Kidney (tissue), 14 donors: ENCODE results near the gene PPP6R2. TPM values are rescaled to one million over a fixed set of nuclear protein-coding genes. Genes with fewer than 3 reads are reported as not detected.

Experiments used
- DNase-seq, 5 donors: peaks; one replicate each; pipeline ENCODE4 v3.0.0-alpha.2; 2013 to 2020
- FAIRE-seq: peaks from 2 replicates; lab custom pipeline; 2012; peaks lifted over from hg19 to GRCh38; lab: Jason Lieb, UNC
- H3K27ac ChIP-seq, 2 donors: one replicate each; pipeline ENCODE4 v1.7.0; 2013; ENCODE audit warnings: low read depth in 2 of 2, low read length in 2 of 2, inconsistent platforms in 1 of 2
- H3K27me3 ChIP-seq: one replicate; pipeline ENCODE4 v1.7.1; 2013; ENCODE audit warnings: low read length, inconsistent platforms; ENCODE audit not compliant: control insufficient read depth, insufficient read depth
- H3K36me3 ChIP-seq, 3 donors: one replicate each; pipeline versions ENCODE4 v1.7.0 to v1.7.1; 2013; ENCODE audit warnings: low read length in 3 of 3, control low read depth in 1 of 3, inconsistent platforms in 1 of 3; ENCODE audit not compliant: insufficient read depth in 3 of 3, control insufficient read depth in 2 of 3
- H3K4me1 ChIP-seq, 3 donors: one replicate each; pipeline versions ENCODE4 v1.7.0 to v1.7.1; 2013; ENCODE audit warnings: low read length in 3 of 3, inconsistent platforms in 1 of 3, low read depth in 1 of 3; ENCODE audit not compliant: control insufficient read depth in 2 of 3, insufficient read depth in 2 of 3
- H3K4me3 ChIP-seq, 3 donors: one replicate each; pipeline versions ENCODE4 v1.7.0 to v1.8.1; 2013; ENCODE audit warnings: low read length in 3 of 3, control low read depth in 1 of 3, inconsistent platforms in 1 of 3
- H3K9ac ChIP-seq, 3 donors: one replicate each; pipeline versions ENCODE4 v1.7.0 to v1.7.1; 2013; ENCODE audit warnings: low read length in 3 of 3, control low read depth in 1 of 3, inconsistent platforms in 1 of 3
- H3K9me3 ChIP-seq, 3 donors: one replicate each; pipeline versions ENCODE4 v1.7.0 to v1.7.1; 2013; ENCODE audit warnings: low read length in 3 of 3, control low read depth in 1 of 3, inconsistent platforms in 1 of 3; ENCODE audit not compliant: control insufficient read depth in 2 of 3, insufficient read depth in 1 of 3
- CTCF ChIP-seq: IDR thresholded peaks from 3 replicates; pipeline ENCODE4 v1.5.1; 2012; ENCODE audit warnings: mild to moderate bottlenecking, moderate library complexity, borderline replicate concordance; ENCODE audit not compliant: insufficient read depth; ENCODE audit errors: extremely low read depth
- intact Hi-C: fragments of 100-400 bp; cut with DNase I; formaldehyde crosslinking; loops from one replicate; pipeline ENCODE4 v1.11.1; 2022
- polyA plus RNA-seq: library from polyadenylated mRNA; stranded (reverse); fragments of 350-450 nt; fragmentation: Illumina TruSeq; extraction: RNeasy Lipid Tissue Mini Kit (QIAGEN cat#74804); gene quantifications from one replicate; pipeline ENCODE4 v1.2.3, GENCODE V29; 2014; ENCODE audit warnings: low read depth, low replicate concordance; ENCODE audit not compliant: insufficient read depth
- total RNA-seq: library from RNA; stranded (reverse); fragmentation: NEBNext Ultra II Directional; extraction: Animal tissue kit (Norgen Biotek cat#: 25700); gene quantifications from one replicate; pipeline ENCODE4 v1.2.1, GENCODE V29; 2021
- donor health status: control.
- donor health status: control.
- donor health status: control.
- donor health status: control.
- donor health status: control.
- donor health status: DM: yes; HTN: yes; CAD: no.
- donor health status: Normal renal cell carcinoma (clear cell type).

Gene PPP6R2
- total and polyA plus RNA-seq, 2 donors from 2014 or later: 39.4 to 53.8 TPM

- Histone ChIP-seq H3K9me3 (no peaks in the 10 kb centered on the region), H3K27me3 (no peaks in the 10 kb centered on the region), H3K4me3 (no peak overlapping the region), H3K4me1 (no peaks in the 10 kb centered on the region), H3K36me3 (peaks cover 0 to 38% (median 26%) of the 10 kb centered on the region in 3 donors), H3K27ac (no peak overlapping the region), H3K9ac (no peak overlapping the region)
- TF ChIP-seq CTCF: no peak
- no peak for FAIRE-seq
- peak in 1 of 5 donors; percentile 51 for DNase-seq
- intact Hi-C loops: no loop called here
Measured at GRCh38 chr22:50435291-50436014, 92.3 kb downstream of the PPP6R2 start.

DNA sequence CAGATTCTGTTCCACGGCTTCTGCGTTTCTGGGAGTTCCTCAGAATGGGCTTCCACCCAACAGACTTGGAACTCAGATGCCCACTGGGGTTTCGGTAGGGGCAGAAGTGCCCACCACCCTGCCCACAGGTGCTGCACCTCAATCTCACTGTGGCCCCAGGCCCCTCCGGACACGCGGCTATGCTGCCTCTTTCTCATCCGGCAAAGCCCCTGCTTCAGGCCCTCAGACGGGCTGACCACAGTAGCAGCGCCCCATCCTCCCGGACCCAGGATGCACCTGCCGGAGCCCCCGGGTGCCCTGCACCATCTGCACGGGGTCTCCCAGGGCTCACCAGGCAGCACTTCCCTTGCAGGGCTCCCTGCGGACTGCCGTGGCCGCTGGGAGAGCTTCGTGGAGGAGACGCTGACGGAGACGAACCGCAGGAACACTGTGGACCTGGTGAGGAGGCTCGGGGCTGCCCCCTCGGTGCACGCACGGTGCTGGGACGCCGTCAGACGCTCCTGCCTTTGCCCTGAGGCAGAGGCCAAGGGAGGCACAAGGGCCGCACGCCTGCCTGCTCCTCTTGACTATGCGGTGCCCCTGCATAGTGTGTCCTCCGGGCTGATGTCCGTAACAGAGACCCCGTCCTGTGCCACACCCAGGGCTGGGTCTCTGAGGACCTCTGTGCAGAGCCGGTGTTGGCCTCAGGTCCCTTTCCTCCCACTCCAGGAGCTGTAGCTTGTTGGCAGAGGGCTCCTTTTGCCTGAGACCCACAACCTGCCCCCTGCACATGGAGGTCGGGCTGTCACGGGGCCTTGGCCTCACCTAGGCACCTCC, 93.1 kb downstream of the PPP6R2 start:
- intact Hi-C loops: no loop called here
- Histone ChIP-seq H3K36me3 (peaks cover 0 to 38% (median 23%) of the 10 kb centered on the region in 3 donors), H3K9me3 (no peaks in the 10 kb centered on the region), H3K9ac (no peak overlapping the region), H3K4me1 (no peaks in the 10 kb centered on the region), H3K27me3 (no peaks in the 10 kb centered on the region), H3K4me3 (no peak overlapping the region), H3K27ac (no peak overlapping the region)
- no peak for TF ChIP-seq CTCF
- no peak for FAIRE-seq
- peak in 1 of 5 donors; percentile 68 for DNase-seq

DNA sequence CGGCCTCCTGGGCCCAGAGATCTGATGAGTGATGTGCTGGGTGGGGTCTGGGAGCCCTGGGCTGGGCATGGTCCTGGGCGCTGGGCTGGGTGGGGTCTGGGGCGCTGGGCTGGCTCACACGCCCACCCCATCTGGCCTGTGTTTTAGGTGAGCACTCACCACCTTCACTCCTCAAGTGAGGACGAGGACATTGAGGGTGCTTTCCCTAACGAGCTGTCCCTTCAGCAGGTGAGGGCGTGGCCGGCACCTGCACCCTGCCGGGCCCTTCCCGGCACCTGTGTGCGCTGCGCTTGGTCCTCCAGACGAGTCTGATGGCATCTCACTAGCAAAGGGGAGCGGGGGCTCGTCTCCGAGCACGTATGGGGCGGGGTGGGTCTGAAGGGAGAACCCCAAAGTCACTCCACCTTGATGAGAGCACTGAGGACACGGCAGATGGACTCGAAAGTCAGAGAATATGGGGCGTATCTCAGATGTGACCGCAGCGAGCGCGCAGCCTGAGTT, 93.8 kb downstream of the PPP6R2 start:
- no peak for FAIRE-seq
- no peak for TF ChIP-seq CTCF

More for the DNA sequence above, 93.8 kb downstream of the PPP6R2 start:
- Histone ChIP-seq H3K4me3 (no peak overlapping the region), H3K9me3 (no peaks in the 10 kb centered on the region), H3K27ac (no peak overlapping the region), H3K27me3 (no peaks in the 10 kb centered on the region), H3K4me1 (no peaks in the 10 kb centered on the region), H3K9ac (no peak overlapping the region), H3K36me3 (peaks cover 0 to 32% (median 19%) of the 10 kb centered on the region in 3 donors)
- peak in 1 of 5 donors; percentile 59 for DNase-seq
- intact Hi-C loops: no loop called here
